Measurements from ENCODE around the gene CPPED1. TPM values are rescaled to one million over a fixed set of nuclear protein-coding genes. Genes with fewer than 3 reads are reported as not detected.
"Not testable (repeated sequence)": the region's sequence is repeated elsewhere in the genome, so short reads cannot be mapped to it uniquely, and the experiment has no call there.

Gene CPPED1
- total RNA-seq, 2 donors from 2014 or later, result 24.8 to 61.0 TPM

- Histone ChIP-seq H3K9me3 (no peaks in the 10 kb centered on the region), H3K4me1 (replicated peaks) (no peaks in the 10 kb centered on the region), H3K36me3 (no peaks in the 10 kb centered on the region), H3K27me3 (replicated peaks; ENCODE audit: insufficient read depth) (no peaks in the 10 kb centered on the region), H3K27ac (no peak overlapping the region), H3K4me3 (no peak overlapping the region)
- intact Hi-C loops (cut with DNase I), result no loop called here
- no peak for TF ChIP-seq POLR2AphosphoS5 (IDR thresholded peaks at IDR 0.05)
- TF ChIP-seq CTCF (IDR thresholded peaks at IDR 0.05), result no peak
- TF ChIP-seq POLR2A (IDR thresholded peaks at IDR 0.05), result no peak
- no peak for DNase-seq (ENCODE audit: low spot score)
- WGBS, result 72% methylated on average over 7 of the region's 7 CpGs
Observed at GRCh38 chr16:12769525-12769924, 34.2 kb downstream of the CPPED1 start.

- Histone ChIP-seq H3K4me3 (no peak overlapping the region), H3K36me3 (no peaks in the 10 kb centered on the region), H3K27ac (no peak overlapping the region), H3K9me3 (no peaks in the 10 kb centered on the region), H3K4me1 (replicated peaks) (no peaks in the 10 kb centered on the region), H3K27me3 (replicated peaks; ENCODE audit: insufficient read depth) (no peaks in the 10 kb centered on the region)
- DNase-seq (ENCODE audit: low spot score), result no peak
- no peak for TF ChIP-seq POLR2AphosphoS5 (IDR thresholded peaks at IDR 0.05)
- intact Hi-C loops (cut with DNase I), result no loop called here
- WGBS, result 78% methylated on average over 6 of the region's 6 CpGs
Observed at GRCh38 chr16:12767897-12768296, 35.8 kb downstream of the CPPED1 start.

GRCh38 chr16:12766853-12767252 is 36.8 kb downstream of the CPPED1 start:
- no peaks in the 10 kb centered on the region for H3K4me1 ChIP-seq (replicated peaks)
- no peak for DNase-seq (ENCODE audit: low spot score)
- WGBS, result 95% methylated on average over 5 of the region's 5 CpGs
- TF ChIP-seq CTCF (IDR thresholded peaks at IDR 0.05) (no peak), POLR2A (IDR thresholded peaks at IDR 0.05) (no peak), POLR2AphosphoS5 (IDR thresholded peaks at IDR 0.05) (no peak)
- no peak overlapping the region for H3K27ac ChIP-seq
- no peak overlapping the region for H3K4me3 ChIP-seq
- H3K36me3 ChIP-seq, result no peaks in the 10 kb centered on the region
- intact Hi-C loops (cut with DNase I), result no loop called here
- H3K9me3 ChIP-seq, result no peaks in the 10 kb centered on the region
- no peaks in the 10 kb centered on the region for H3K27me3 ChIP-seq (replicated peaks; ENCODE audit: insufficient read depth)

GRCh38 chr16:12766208-12766607 is 37.5 kb downstream of the CPPED1 start:
- H3K4me1 ChIP-seq (replicated peaks); H3K27me3 ChIP-seq (replicated peaks; ENCODE audit: insufficient read depth); intact Hi-C loops (cut with DNase I); H3K9me3 ChIP-seq; H3K27ac ChIP-seq; H3K4me3 ChIP-seq; DNase-seq (ENCODE audit: low spot score); H3K36me3 ChIP-seq: not testable (repeated sequence)
- WGBS, result 79% methylated on average over 3 of the region's 3 CpGs

- no peaks in the 10 kb centered on the region for H3K9me3 ChIP-seq
- H3K4me3 ChIP-seq, result no peak overlapping the region
- no peaks in the 10 kb centered on the region for H3K4me1 ChIP-seq (replicated peaks)
- WGBS, result 79% methylated on average over 6 of the region's 6 CpGs
- intact Hi-C loops (cut with DNase I), result no loop called here
- H3K36me3 ChIP-seq, result no peaks in the 10 kb centered on the region
- TF ChIP-seq POLR2AphosphoS5 (IDR thresholded peaks at IDR 0.05) (no peak), POLR2A (IDR thresholded peaks at IDR 0.05) (no peak), CTCF (IDR thresholded peaks at IDR 0.05) (no peak)
- no peak overlapping the region for H3K27ac ChIP-seq
- DNase-seq (ENCODE audit: low spot score), result no peak
- no peaks in the 10 kb centered on the region for H3K27me3 ChIP-seq (replicated peaks; ENCODE audit: insufficient read depth)
Observed at GRCh38 chr16:12764813-12765488, 38.7 kb downstream of the CPPED1 start.

GRCh38 chr16:12763517-12763916 is 40.2 kb downstream of the CPPED1 start:
- no peaks in the 10 kb centered on the region for H3K4me1 ChIP-seq (replicated peaks)
- intact Hi-C loops (cut with DNase I), result no loop called here
- no peak for DNase-seq (ENCODE audit: low spot score)
- no peak overlapping the region for H3K4me3 ChIP-seq
- no peaks in the 10 kb centered on the region for H3K36me3 ChIP-seq
- no peak for TF ChIP-seq POLR2AphosphoS5 (IDR thresholded peaks at IDR 0.05)
- TF ChIP-seq CTCF (IDR thresholded peaks at IDR 0.05), result no peak
- no peak for TF ChIP-seq POLR2A (IDR thresholded peaks at IDR 0.05)
- H3K9me3 ChIP-seq, result no peaks in the 10 kb centered on the region
- no peaks in the 10 kb centered on the region for H3K27me3 ChIP-seq (replicated peaks; ENCODE audit: insufficient read depth)
- H3K27ac ChIP-seq, result no peak overlapping the region
- WGBS, result 68% methylated on average over 3 of the region's 3 CpGs

Data from prostate gland (tissue), 2 donors.